IgD-negative memory B cell (primary cell): ENCODE measurements around the gene ITIH3. TPM values are rescaled to one million over a fixed set of nuclear protein-coding genes. Genes with fewer than 3 reads are reported as not detected.
A peak's percentile ranks its signal among the peaks of the same experiment; 100 is the strongest.

Source experiments
- H3K27ac Mint-ChIP-seq, 3 donors: one replicate each; pipeline ENCODE4 v1.8.0; 2020 to 2022; ENCODE audit warnings: mild to moderate bottlenecking in 3 of 3, mixed read lengths in 3 of 3, moderate library complexity in 1 of 3
- H3K27me3 Mint-ChIP-seq: one replicate; pipeline ENCODE4 v1.8.0; 2021; ENCODE audit warnings: mixed read lengths
- H3K36me3 Mint-ChIP-seq: one replicate; pipeline ENCODE4 v1.8.0; 2020; ENCODE audit warnings: mild to moderate bottlenecking, mixed read lengths
- H3K4me1 Mint-ChIP-seq, 3 donors: one replicate each; pipeline ENCODE4 v1.8.0; 2020 to 2022; ENCODE audit warnings: mixed read lengths in 3 of 3, mild to moderate bottlenecking in 1 of 3
- H3K4me3 Mint-ChIP-seq, 4 donors: one replicate each; pipeline ENCODE4 v1.8.0; 2020 to 2022; ENCODE audit warnings: mild to moderate bottlenecking in 4 of 4, mixed read lengths in 4 of 4, moderate library complexity in 3 of 4
- H3K9me3 Mint-ChIP-seq, 3 donors: one replicate each; pipeline ENCODE4 v1.8.0; 2020 to 2021; ENCODE audit warnings: mixed read lengths in 3 of 3, mild to moderate bottlenecking in 1 of 3
- polyA plus RNA-seq: library from polyadenylated mRNA; unstranded; fragments of 300-500 nt; fragmentation: Illumina TruSeq; gene quantifications from one replicate; pipeline ENCODE4 v1.2.3, GENCODE V29; 2021

The ITIH3 gene
- polyA plus RNA-seq, 1 donor from 2014 or later = not detected

DNA sequence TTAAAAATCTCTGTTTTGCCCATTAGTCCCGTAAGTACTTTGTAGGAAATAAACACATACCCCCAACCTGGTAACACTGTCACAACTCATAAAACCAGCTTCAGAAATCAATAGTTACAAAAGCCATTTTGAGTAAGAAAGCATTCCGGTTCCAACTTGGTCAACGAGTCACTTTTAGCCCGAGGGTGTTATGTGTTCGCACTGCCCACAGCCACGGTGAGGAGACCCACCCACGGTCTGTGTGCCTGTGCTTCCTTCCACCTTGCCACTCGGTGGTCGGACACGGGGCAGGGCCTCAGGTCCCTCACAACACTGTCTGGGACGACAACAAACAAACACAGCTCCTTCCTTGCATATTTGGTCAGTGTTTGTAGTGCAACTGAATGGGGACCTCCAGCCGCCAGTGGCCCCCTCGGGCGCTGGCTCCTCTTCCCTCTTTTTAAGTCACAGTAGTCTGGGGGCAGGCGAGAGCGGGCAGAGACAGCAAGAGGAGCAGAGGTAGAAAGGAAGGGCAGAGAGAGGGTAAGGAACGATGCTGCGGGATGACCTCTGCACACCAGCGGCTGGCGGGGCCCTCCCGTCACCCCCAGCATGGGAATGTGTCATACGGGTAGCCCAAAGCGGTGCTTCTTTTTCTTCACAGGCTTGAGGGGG lies 45.4 kb downstream of the ITIH3 start:
- Mint-ChIP-seq H3K9me3 (no peaks in the 10 kb centered on the region), H3K36me3 (peaks cover 6% of the 10 kb centered on the region), H3K4me1 (peaks cover 0 to 6% (median 4%) of the 10 kb centered on the region in 3 donors), H3K27ac (peak overlapping the region in 1 of 3 donors; percentile 73), H3K27me3 (no peaks in the 10 kb centered on the region), H3K4me3 (no peak overlapping the region)

DNA sequence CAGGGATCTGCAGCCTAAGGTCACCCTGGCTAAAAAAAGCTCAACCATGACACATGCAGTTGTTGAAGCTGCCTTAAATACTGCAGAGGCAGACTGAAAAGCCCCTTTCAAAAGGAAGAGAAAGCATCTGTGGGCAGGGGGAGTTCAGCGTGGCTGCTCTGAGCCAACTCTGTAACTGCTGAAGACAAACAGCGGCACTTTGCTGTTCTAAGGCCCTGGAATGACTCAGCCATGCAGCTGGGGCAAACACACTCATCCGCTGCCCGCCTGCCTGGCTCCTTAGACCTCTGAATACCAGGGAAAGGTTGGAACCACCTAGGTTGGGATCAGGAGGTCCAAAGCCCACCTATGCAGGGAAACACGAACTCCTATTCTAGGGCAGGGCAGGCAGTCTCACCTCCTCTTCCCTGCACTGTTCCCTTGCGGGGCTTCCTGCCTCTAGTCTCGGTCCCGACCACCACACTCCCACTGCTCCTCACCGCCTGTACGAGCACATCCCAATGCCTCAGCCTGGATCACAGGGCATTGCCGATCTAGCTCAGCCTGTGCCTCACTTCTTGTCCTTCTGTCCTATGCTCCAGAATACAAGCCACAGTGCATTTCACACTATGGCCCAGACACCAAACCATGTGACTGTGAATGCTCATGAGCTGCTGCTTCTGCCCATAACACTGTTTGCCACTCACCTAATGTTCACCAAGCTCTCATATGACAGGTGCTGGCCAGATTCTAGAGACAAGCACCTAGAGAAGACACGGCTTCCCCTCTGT lies 46.8 kb downstream of the ITIH3 start:
- H3K9me3 Mint-ChIP-seq = no peaks in the 10 kb centered on the region
- no peak overlapping the region for H3K27ac Mint-ChIP-seq
- no peak overlapping the region for H3K4me3 Mint-ChIP-seq
- H3K4me1 Mint-ChIP-seq = peaks cover 0 to 6% (median 4%) of the 10 kb centered on the region in 3 donors
- H3K36me3 Mint-ChIP-seq = peaks cover 4% of the 10 kb centered on the region
- H3K27me3 Mint-ChIP-seq = no peaks in the 10 kb centered on the region

DNA sequence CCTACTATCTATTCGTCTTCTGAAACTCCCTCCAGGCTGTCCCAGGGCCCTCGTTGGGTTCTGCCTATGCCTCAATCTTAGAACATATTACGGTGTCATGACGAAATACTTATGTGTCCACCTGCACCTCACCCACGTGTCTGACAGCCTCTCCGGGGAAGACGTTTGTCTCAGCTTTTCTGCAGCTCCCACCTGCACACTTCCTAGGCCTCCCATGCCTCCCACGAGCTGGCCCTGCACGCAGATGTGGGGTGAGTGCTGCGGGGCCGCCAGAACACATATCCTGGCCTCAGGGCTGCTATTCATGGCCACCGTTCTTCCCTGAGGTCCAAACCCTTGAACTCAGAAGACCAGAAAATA lies 47.4 kb downstream of the ITIH3 start:
- no peaks in the 10 kb centered on the region for H3K27me3 Mint-ChIP-seq
- peaks cover 0 to 6% (median 2%) of the 10 kb centered on the region in 3 donors for H3K4me1 Mint-ChIP-seq
- H3K4me3 Mint-ChIP-seq = no peak overlapping the region
- H3K27ac Mint-ChIP-seq = no peak overlapping the region
- H3K9me3 Mint-ChIP-seq = no peaks in the 10 kb centered on the region
- peaks cover 4% of the 10 kb centered on the region for H3K36me3 Mint-ChIP-seq

DNA sequence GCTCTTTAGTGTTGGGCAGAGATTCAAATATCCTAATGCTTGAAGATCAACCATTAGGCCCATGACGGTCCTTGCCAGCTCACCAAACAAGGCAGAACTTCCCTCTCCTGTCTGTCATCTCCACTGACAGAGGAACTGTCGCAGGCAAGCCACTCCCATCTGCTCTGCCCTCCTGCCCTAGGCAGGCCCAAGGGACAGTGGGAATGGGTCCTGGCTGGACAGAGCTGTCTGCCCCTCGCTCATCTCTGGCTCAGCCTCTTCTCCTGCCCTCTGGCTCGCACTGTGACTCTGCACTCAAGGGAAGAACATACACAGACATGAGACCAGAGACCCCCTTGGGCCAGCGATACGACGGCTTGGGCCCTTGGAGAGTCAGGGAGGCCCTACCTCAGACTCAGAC lies 47.8 kb downstream of the ITIH3 start:
- Mint-ChIP-seq H3K4me1 (peaks cover 0 to 5% (median 2%) of the 10 kb centered on the region in 3 donors), H3K27ac (no peak overlapping the region), H3K36me3 (peaks cover 3% of the 10 kb centered on the region), H3K27me3 (no peaks in the 10 kb centered on the region), H3K4me3 (no peak overlapping the region), H3K9me3 (no peaks in the 10 kb centered on the region)

DNA sequence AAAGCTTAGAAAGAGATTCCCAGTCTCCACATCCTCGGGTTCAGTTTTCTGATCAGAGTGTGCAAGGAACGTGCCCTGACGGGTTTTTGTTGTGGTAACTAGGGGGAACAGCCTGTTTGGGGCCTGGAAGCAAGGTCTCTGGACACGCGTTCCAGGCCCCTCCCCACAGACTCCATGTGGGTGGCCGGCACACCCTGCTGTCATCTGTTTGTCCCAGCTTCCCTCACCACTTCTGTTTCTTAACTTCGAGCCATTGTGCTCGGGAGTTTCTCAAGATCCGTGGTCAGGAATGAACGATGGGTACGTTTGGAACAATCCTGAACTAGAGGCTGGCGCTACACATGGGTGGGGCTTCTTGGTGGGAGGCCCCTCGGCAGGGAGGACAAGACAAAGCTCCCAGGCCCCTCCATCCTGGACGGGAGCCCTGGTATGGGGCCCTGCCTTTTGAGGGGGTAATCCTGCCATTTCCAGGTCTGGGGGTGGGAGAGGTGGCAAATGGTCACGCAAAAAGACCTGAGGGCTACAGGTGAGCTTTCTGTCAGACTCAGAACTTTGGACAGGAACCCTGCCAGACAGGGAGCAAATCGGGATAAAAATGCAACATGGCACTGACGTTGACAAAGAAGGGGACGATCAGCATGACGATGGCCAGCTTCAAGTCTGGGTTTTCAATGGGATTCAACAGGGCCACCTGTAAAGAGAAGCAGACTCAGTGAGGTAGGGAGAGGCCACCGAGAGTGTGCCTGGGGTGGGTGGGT lies 48.7 kb downstream of the ITIH3 start:
- H3K9me3 Mint-ChIP-seq = no peaks in the 10 kb centered on the region
- no peaks in the 10 kb centered on the region for H3K4me1 Mint-ChIP-seq
- H3K4me3 Mint-ChIP-seq = no peak overlapping the region

DNA sequence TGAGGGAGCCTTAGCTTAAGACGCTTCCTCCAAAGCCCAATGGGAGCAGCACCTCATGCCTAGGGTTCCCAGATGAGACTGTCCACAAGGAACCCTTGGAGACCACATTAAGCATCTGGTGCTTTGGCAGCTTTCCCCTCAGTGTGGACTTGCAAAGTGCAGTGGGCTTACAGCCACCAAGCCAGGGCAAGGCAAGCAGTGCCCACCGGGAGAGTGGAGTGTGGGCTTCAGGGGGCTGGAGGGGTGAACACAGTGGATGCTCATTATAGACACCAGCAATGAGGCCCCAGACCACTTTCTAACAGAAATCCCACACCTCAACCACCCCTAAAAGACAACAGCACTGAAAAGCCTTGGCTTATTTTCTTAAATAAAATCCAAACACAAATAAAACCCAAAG lies 49.3 kb downstream of the ITIH3 start:
- Mint-ChIP-seq H3K27me3 (no peaks in the 10 kb centered on the region), H3K9me3 (no peaks in the 10 kb centered on the region), H3K4me1 (no peaks in the 10 kb centered on the region), H3K36me3 (no peaks in the 10 kb centered on the region), H3K4me3 (no peak overlapping the region), H3K27ac (no peak overlapping the region)

More for the DNA sequence above, 48.7 kb downstream of the ITIH3 start:
- no peak overlapping the region for H3K27ac Mint-ChIP-seq
- H3K36me3 Mint-ChIP-seq = peaks cover 1% of the 10 kb centered on the region
- H3K27me3 Mint-ChIP-seq = no peaks in the 10 kb centered on the region

DNA sequence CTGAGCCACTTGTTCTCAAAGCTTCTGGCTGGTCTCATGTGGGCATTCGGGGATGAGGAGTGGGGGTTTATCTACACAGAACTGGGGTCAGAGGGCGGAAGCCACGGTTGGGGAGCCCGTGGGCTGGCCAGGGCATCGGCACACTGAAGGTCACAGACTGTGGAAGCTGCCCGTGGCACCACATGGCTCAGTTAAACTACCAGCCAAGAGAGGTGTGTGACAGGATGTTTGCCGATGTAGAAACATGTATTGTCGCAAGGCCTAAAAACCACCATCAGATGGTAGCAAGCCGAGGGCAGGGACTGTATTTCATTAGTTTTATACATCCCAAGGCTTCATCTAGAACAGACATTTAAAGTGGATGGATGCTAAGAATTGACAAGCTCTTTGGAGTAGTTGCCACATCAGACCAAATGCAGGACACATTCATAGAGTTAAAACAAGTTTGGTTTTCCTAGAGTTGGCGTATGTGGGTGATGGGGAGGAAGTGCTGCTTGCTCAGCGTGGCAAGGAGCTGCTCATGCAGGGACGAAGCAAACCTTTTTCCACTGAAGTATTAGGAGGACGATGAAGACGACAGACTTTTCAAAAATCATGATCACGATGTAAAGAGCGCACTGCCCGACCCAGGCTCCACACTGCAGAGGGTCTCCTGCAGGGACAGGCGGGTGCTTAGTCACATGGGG lies 49.8 kb downstream of the ITIH3 start:
- Mint-ChIP-seq H3K4me1 (no peaks in the 10 kb centered on the region), H3K27ac (no peak overlapping the region), H3K27me3 (no peaks in the 10 kb centered on the region), H3K4me3 (no peak overlapping the region), H3K36me3 (no peaks in the 10 kb centered on the region), H3K9me3 (no peaks in the 10 kb centered on the region)

DNA sequence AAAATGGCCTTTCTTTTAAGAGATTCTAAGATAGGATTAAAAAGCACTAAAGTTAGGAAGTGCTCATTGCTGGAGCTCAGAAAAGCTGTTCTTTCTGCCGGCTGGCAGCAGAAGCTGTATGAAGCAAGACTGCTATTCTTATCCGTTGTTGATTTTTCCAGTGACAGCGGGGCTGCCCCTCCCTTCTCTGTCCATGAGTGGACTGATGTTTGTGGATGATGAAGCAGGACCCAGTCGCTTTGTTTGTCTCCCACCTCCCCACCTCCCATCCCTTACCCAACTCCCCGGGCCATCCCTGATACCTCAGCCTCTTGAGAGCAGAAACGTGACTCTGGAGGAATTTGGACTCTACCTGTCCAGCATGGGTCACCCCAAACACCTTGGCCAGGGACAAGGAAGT lies 50.6 kb downstream of the ITIH3 start:
- Mint-ChIP-seq H3K4me1 (no peaks in the 10 kb centered on the region), H3K36me3 (no peaks in the 10 kb centered on the region), H3K4me3 (no peak overlapping the region), H3K27me3 (no peaks in the 10 kb centered on the region), H3K9me3 (no peaks in the 10 kb centered on the region), H3K27ac (no peak overlapping the region)

DNA sequence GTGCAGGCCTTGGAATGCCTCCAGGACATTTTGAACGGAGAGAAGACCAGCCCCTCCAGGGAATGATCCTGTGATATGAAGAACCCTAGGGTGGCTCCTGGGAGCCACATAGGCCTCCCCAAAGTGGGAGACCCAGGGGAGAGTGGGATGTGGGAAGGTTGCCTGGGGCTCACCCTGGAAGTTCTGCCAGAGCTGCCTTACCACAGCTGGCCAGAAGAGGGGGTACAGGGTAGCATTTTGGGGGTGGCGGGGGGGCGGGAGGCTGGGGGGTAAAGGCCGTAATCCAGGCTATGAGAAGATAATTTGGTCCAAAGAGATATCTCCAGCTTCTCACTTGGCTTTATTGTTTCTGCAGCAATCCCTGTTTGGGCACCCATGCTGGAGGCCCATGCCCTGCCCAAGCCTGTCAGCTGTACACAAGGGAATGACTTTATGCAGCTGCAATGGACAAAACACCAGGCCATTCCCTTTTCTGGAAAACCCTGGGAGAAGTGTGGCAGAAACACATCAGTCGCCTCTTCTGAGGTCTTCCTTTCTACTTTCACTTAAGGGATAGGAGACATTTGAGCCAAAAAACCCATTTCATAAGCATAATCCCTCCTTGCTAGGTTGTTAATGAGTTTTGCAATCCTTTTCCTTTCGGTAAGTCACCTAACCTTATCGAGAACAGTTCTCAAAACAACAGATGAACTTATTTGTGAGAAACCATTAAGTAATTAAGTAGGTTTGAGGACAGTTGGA lies 51.3 kb downstream of the ITIH3 start:
- H3K9me3 Mint-ChIP-seq = no peaks in the 10 kb centered on the region
- H3K4me3 Mint-ChIP-seq = no peak overlapping the region

DNA sequence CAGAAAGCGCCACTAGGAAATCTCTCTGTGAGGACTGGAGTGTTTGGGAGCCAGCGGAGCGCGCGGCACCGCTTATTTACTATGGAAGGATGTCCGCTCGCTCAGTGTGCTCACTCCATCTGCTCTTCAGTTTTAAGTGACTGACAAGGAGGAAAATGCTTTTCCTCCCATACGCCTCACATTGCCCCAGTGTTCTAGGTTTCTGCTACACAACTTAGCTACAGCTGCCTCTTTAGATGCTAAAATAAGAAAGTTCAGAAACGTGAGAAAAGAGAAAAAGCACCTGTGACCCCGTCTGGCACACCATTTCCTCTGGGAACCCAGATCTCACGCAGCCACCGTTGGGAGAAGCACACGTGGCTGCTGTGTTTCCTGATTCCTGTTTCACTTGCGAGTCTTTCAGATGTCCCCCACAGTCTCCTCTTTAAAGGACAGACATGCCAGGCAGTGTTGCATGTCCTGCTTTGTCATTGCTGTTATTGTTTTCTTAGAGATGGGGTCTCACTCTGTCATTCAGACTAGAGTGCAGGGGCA lies 51.9 kb downstream of the ITIH3 start:
- H3K27ac Mint-ChIP-seq = no peak overlapping the region
- no peaks in the 10 kb centered on the region for H3K27me3 Mint-ChIP-seq
- no peaks in the 10 kb centered on the region for H3K4me1 Mint-ChIP-seq
- no peaks in the 10 kb centered on the region for H3K36me3 Mint-ChIP-seq
- no peak overlapping the region for H3K4me3 Mint-ChIP-seq
- no peaks in the 10 kb centered on the region for H3K9me3 Mint-ChIP-seq

More for the DNA sequence above, 51.3 kb downstream of the ITIH3 start:
- Mint-ChIP-seq H3K27ac (no peak overlapping the region), H3K36me3 (no peaks in the 10 kb centered on the region), H3K4me1 (no peaks in the 10 kb centered on the region), H3K27me3 (no peaks in the 10 kb centered on the region)

DNA sequence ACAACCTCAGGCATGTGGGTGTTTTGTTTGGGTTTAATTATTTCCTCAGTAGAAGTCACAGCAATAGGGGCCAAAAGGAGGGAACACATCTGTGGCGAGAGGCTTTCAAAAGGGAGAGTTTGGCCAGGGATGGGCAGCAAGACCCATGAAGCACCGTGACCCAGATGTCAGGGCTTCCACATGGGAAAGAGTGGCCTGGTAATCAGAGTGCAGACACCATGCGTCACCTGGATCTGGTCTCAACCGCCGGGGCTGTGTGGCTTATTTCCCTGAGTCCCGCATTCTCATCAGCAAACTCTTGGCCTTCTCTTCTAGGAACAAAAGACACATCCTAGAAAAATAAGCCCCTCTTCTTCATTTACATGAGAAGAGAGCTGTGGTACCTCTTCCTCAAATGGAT lies 52.6 kb downstream of the ITIH3 start:
- H3K27ac Mint-ChIP-seq = no peak overlapping the region
- H3K36me3 Mint-ChIP-seq = peaks cover 2% of the 10 kb centered on the region
- no peak overlapping the region for H3K4me3 Mint-ChIP-seq
- H3K27me3 Mint-ChIP-seq = no peaks in the 10 kb centered on the region
- H3K4me1 Mint-ChIP-seq = no peaks in the 10 kb centered on the region
- no peaks in the 10 kb centered on the region for H3K9me3 Mint-ChIP-seq

DNA sequence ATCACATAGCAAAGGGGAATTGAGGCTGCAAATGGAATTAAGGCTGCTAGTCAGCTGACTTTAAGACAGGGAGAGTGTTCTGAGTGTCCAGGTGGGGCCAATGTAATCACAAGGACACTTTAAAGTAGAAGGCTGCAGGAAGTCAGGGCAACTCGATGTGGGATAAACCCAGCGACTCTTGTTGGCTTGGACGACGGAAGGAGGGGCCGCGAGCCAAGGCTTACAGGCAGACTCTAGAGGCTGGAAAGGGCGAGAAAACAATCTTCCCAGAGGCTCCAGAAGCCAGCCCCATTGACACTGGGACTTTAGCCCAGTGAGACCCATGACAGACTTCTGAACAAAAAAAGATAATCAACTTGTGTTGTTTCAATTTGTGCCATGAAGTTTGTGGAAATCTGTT lies 53.1 kb downstream of the ITIH3 start:
- H3K36me3 Mint-ChIP-seq = peaks cover 2% of the 10 kb centered on the region

DNA sequence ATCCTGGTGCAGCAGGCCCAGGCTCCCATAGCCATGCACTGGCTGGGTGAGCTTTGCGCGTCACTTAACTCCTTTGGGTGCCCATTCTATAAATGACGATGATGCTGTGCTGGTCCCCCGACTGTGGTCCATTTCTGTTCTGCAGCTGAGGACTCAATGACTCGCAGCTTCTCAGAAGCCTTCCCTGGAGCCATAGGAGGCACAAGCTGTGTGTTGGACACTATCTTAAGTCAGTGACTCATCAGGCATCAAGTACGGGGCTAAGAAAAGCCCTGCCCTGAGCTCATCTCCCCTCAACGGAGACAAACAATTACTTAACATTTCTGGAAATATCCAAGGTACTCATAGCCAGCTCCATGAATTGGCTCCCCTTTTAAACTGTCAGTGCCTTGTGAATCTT lies 54.0 kb downstream of the ITIH3 start:
- Mint-ChIP-seq H3K4me1 (no peaks in the 10 kb centered on the region), H3K4me3 (no peak overlapping the region), H3K27me3 (no peaks in the 10 kb centered on the region), H3K36me3 (peaks cover 2% of the 10 kb centered on the region), H3K9me3 (no peaks in the 10 kb centered on the region), H3K27ac (no peak overlapping the region)

More for the DNA sequence above, 53.1 kb downstream of the ITIH3 start:
- Mint-ChIP-seq H3K27me3 (no peaks in the 10 kb centered on the region), H3K27ac (no peak overlapping the region), H3K9me3 (no peaks in the 10 kb centered on the region), H3K4me1 (no peaks in the 10 kb centered on the region), H3K4me3 (no peak overlapping the region)

DNA sequence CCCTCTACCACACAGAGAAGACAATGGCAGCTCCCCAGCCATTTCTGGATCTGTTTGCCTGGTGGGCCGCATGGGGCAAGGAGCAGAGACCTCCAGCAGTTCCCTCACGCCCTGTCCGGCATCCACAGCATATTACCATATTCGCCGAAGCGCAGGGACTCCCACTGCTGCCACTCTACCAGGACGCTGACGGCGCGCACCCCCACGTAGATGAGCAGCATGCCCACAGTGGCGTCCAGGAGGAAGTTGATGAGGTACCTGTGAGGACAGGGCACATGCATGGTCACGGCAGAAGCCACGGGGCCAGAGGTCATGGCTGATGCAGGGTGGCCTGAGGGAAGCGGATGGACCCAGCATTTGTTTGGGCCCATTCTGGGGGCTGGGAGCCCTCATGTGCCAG lies 55.1 kb downstream of the ITIH3 start:
- Mint-ChIP-seq H3K27me3 (no peaks in the 10 kb centered on the region), H3K9me3 (no peaks in the 10 kb centered on the region), H3K36me3 (peaks cover 2% of the 10 kb centered on the region), H3K27ac (no peak overlapping the region), H3K4me3 (no peak overlapping the region), H3K4me1 (no peaks in the 10 kb centered on the region)
